SK-N-SH (cell line): ENCODE data around the gene ARHGAP15.

Experiments
- EP300 ChIP-seq, 2 experiments: IDR thresholded peaks; 2 replicates each; pipeline versions ENCODE4 v1.4.0 to v1.6.1; 2012; ENCODE audit warnings: borderline replicate concordance in 1 of 2, low read depth in 1 of 2, low read length in 1 of 2
- GABPA ChIP-seq: IDR thresholded peaks from 2 replicates; pipeline ENCODE4 v1.4.0; 2012; ENCODE audit warnings: low read depth, mild to moderate bottlenecking
- NRF1 ChIP-seq: IDR thresholded peaks from 2 replicates; pipeline ENCODE4 v1.6.1; 2012; ENCODE audit warnings: low read depth, mild to moderate bottlenecking, low read length
- TEAD4 ChIP-seq: IDR thresholded peaks from 2 replicates; pipeline ENCODE4 v1.4.0; 2012; ENCODE audit warnings: mild to moderate bottlenecking, borderline replicate concordance; ENCODE audit not compliant: insufficient read depth
- TF ChIP-seq, protein P1 (sequence below): fragments of 200-600 bp; sonication (generic); IDR thresholded peaks from 2 replicates; pipeline ENCODE4 v1.6.1; 2017; ENCODE audit warnings: antibody characterized with exemption, mild to moderate bottlenecking, moderate library complexity
- TF ChIP-seq, protein P2 (sequence below): IDR thresholded peaks from 2 replicates; pipeline ENCODE4 v1.6.1; 2012; ENCODE audit warnings: mild to moderate bottlenecking, low read depth, low read length, moderate library complexity

DNA sequence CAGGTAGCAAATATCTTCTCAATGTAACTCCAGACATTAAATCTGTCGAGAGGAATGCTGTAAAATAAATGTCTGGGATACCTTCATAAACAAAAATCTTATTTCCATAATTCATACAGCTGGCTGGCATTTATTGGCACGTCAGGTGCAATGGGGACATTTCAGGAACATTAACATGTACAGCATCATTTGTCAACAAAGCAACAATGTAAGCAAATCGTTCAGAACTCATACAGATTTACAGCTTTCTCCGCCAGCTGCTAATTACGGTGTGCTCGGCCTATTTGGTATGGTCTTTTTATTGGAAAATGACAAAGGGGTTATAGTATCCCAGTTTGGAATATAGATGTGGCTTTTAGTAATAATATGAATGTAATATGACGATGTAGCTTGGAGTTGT lies 464.9 kb downstream of the ARHGAP15 start:
- TF ChIP-seq NRF1 (no peak), TEAD4 (no peak), EP300 (IDR thresholded peaks at IDR 0.05; ENCODE audit: borderline replicate concordance in 1 of 2, low read depth in 1 of 2, low read length in 1 of 2) (no peak), GABPA (no peak)
- TF ChIP-seq, protein P1, sequence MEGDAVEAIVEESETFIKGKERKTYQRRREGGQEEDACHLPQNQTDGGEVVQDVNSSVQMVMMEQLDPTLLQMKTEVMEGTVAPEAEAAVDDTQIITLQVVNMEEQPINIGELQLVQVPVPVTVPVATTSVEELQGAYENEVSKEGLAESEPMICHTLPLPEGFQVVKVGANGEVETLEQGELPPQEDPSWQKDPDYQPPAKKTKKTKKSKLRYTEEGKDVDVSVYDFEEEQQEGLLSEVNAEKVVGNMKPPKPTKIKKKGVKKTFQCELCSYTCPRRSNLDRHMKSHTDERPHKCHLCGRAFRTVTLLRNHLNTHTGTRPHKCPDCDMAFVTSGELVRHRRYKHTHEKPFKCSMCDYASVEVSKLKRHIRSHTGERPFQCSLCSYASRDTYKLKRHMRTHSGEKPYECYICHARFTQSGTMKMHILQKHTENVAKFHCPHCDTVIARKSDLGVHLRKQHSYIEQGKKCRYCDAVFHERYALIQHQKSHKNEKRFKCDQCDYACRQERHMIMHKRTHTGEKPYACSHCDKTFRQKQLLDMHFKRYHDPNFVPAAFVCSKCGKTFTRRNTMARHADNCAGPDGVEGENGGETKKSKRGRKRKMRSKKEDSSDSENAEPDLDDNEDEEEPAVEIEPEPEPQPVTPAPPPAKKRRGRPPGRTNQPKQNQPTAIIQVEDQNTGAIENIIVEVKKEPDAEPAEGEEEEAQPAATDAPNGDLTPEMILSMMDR, result no peak
- TF ChIP-seq, protein P2, sequence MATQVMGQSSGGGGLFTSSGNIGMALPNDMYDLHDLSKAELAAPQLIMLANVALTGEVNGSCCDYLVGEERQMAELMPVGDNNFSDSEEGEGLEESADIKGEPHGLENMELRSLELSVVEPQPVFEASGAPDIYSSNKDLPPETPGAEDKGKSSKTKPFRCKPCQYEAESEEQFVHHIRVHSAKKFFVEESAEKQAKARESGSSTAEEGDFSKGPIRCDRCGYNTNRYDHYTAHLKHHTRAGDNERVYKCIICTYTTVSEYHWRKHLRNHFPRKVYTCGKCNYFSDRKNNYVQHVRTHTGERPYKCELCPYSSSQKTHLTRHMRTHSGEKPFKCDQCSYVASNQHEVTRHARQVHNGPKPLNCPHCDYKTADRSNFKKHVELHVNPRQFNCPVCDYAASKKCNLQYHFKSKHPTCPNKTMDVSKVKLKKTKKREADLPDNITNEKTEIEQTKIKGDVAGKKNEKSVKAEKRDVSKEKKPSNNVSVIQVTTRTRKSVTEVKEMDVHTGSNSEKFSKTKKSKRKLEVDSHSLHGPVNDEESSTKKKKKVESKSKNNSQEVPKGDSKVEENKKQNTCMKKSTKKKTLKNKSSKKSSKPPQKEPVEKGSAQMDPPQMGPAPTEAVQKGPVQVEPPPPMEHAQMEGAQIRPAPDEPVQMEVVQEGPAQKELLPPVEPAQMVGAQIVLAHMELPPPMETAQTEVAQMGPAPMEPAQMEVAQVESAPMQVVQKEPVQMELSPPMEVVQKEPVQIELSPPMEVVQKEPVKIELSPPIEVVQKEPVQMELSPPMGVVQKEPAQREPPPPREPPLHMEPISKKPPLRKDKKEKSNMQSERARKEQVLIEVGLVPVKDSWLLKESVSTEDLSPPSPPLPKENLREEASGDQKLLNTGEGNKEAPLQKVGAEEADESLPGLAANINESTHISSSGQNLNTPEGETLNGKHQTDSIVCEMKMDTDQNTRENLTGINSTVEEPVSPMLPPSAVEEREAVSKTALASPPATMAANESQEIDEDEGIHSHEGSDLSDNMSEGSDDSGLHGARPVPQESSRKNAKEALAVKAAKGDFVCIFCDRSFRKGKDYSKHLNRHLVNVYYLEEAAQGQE, result no peak
